Epithelial cell of prostate (primary cell): ENCODE measurements around the gene CFAP69.
"Not testable (repeated sequence)": the region's sequence is repeated elsewhere in the genome, so short reads cannot be mapped to it uniquely, and the experiment has no call there.

Experiments used
- DNase-seq: peaks from one replicate; pipeline ENCODE4 v3.0.0-alpha.2; 2011; ENCODE audit warnings: low read depth, low spot score
- H3K27ac ChIP-seq: fragments of 450-650 bp; 2 replicates; pipeline ENCODE4 v1.5.1; 2017; ENCODE audit warnings: mild to moderate bottlenecking

Gene CFAP69

DNA sequence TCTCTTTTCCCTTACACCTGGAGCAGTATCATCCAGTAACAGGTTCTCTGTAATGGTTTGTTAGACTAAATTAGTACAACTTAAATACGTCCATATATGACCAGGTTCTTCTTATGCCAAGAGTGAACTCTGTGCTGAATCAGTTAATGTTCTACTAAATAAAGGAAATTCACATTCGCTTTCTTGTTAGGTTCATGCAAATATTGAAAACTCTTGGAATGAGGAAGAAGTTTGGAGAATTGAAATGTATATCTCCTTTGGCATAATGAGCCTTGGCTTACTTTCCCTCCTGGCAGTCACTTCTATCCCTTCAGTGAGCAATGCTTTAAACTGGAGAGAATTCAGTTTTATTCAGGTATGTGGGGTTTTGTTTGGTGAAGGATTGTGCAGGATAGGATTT, 15.3 kb upstream of the CFAP69 start:
- DNase-seq, result no peak

DNA sequence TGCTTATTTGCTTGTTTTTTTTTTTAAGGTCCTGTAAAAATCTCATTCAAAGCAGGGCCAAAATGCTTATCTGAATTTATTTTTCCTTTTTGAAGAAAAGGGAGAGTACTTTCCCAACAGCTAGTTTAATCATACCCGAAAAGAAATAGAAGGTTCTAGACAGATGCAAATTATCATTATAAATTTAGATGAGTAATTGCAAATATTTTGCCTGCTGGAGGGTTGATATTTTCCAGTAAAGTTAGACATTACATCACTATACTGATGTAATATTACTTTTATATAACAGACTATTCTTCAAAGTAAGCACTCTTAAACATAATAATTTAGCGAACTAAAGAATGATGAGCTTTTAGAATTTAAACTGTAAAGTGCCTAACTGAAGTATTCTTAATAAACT, 14.1 kb upstream of the CFAP69 start:
- no peak overlapping the region for H3K27ac ChIP-seq
- DNase-seq, result no peak

More for the DNA sequence above, 15.3 kb upstream of the CFAP69 start:
- H3K27ac ChIP-seq, result no peak overlapping the region

DNA sequence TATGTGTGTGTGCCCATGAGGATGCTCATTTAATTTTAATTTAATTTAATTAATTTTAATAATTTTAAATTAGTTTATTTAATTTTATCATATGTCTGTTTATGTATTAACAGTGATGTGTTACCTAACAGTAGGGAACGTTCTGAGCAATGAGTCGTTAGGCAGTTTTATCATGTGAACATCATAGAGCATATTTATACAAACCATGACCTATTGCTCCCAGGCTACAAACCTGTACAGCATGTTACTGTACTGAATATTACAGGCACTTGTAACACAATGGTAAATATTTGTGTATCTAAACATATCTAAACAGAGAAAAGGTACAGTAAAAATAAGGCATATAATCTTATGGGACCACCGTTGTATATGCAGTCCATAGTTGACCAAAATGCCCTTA, 13.7 kb upstream of the CFAP69 start:
- H3K27ac ChIP-seq, result no peak overlapping the region
- DNase-seq, result no peak

DNA sequence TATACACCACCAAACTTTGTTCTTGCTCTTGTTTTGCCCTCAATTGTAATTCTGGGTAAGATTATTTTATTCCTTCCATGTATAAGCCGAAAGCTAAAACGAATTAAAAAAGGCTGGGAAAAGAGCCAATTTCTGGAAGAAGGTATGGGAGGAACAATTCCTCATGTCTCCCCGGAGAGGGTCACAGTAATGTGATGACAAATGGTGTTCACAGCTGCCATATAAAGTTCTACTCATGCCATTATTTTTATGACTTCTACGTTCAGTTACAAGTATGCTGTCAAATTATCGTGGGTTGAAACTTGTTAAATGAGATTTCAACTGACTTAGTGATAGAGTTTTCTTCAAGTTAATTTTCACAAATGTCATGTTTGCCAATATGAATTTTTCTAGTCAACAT, 12.5 kb upstream of the CFAP69 start:
- no peak overlapping the region for H3K27ac ChIP-seq
- DNase-seq, result no peak

DNA sequence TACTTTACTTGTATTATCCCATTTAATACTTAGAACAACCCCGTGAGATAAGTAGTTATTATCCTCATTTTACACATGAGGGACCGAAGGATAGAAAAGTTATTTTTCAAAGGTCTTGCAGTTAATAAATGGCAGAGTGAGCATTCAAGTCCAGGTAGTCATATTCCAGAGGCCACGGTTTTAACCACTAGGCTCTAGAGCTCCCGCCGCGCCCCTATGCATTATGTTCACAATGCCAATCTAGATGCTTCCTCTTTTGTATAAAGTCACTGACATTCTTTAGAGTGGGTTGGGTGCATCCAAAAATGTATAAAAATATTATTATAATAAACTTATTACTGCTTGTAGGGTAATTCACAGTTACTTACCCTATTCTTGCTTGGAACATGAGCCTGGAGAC, 11.4 kb upstream of the CFAP69 start:
- no peak for DNase-seq
- H3K27ac ChIP-seq, result no peak overlapping the region

DNA sequence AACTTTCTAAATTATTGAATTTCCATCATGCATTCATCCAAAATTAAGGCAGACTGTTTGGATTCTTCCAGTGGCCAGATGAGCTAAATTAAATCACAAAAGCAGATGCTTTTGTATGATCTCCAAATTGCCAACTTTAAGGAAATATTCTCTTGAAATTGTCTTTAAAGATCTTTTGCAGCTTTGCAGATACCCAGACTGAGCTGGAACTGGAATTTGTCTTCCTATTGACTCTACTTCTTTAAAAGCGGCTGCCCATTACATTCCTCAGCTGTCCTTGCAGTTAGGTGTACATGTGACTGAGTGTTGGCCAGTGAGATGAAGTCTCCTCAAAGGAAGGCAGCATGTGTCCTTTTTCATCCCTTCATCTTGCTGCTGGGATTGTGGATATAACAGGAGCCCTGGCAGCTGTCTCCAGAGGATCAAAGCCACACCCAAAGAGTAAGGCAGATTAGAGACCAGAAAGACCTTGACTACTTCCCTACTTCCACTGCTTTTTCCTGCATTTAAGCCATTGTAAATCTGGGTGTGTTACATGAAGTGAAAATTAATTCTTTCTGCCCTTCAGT, 8.2 kb upstream of the CFAP69 start:
- H3K27ac ChIP-seq, result no peak overlapping the region
- no peak for DNase-seq

DNA sequence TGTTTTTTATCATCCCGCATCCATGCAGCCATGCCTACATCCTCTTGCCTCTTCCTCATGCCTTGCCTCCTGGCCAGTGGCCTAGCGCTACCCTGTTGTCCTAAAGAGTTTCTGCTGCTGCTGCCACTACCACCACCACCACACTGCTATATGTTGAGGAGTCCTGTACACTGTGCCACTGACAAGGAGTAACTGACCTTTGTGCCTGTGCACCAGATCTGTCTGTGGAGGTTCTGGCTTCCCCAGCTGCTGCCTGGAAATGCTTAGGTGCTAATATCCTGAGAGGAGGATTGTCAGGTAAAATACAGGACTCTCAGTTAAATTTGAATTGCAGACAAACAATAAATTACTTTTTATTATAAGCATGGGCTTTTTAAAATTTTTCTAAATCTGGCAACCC, 7.0 kb upstream of the CFAP69 start:
- DNase-seq, result no peak
- H3K27ac ChIP-seq, result no peak overlapping the region

DNA sequence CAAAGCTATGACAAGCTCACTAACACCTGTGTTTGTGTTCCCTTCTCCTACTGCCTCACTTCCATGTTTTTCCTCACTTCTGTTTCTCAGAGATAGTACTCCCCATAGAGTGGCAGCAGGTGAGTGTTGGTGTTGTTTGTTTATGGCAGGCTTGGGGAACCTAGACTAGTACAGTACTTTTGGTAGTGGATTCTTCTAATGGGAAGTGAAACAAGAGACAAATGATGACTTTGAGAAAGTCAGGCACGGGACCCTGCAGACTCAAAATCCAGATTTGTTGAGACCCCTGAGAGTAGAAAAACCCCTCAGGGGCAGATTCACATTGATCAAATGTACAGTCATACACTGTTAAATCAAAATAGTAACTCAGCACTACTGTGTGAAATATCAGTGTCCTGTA, 6.4 kb upstream of the CFAP69 start:
- no peak for DNase-seq
- no peak overlapping the region for H3K27ac ChIP-seq

DNA sequence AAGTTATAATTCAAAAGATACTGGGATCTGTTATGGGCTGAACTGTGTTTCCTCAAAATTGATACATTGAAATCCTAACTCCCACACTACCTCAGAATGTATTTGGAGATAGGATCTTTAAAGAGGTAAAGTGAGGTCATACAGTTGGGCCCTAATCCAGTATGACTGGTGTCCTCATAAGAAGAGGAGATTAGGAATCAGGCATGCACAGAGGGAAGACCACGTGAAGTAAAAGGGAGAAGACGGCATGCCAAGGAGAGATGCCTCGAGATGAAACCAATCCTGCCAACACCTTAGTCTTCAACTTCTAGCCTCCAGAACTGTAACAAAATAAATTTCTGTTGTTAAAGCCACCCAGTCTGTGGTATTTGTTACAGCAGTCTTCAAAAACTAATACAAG, 5.9 kb upstream of the CFAP69 start:
- DNase-seq, result no peak
- H3K27ac ChIP-seq, result no peak overlapping the region

DNA sequence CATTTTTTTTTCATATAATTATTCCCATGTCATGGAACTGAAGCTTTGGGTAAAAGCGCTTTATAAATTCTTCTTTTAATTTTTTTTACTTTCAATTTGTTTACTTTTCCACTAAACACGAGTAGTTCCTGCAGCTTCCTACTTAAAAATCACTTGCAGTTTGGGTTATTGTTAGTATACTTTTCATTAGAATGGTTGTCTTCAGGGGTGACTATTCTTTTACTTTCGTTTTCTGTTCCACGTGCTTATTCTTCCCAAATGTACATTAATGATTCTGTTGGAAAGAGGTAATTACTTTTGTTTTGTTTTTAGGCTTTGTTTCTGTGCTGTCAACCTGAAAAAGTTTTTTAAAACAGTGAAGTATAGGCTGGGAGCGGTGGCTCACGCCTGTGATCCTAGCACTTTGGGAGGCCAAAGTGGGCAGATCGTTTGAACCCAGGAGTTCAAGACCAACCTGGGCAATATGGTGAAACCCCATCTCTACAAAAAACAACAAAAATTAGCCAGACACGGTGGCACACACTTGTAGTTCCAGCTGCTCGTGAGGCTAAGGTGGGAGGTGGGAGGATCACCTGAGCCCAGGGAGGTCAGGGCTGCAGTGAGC, 5.2 kb upstream of the CFAP69 start:
- no peak for DNase-seq
- no peak overlapping the region for H3K27ac ChIP-seq

DNA sequence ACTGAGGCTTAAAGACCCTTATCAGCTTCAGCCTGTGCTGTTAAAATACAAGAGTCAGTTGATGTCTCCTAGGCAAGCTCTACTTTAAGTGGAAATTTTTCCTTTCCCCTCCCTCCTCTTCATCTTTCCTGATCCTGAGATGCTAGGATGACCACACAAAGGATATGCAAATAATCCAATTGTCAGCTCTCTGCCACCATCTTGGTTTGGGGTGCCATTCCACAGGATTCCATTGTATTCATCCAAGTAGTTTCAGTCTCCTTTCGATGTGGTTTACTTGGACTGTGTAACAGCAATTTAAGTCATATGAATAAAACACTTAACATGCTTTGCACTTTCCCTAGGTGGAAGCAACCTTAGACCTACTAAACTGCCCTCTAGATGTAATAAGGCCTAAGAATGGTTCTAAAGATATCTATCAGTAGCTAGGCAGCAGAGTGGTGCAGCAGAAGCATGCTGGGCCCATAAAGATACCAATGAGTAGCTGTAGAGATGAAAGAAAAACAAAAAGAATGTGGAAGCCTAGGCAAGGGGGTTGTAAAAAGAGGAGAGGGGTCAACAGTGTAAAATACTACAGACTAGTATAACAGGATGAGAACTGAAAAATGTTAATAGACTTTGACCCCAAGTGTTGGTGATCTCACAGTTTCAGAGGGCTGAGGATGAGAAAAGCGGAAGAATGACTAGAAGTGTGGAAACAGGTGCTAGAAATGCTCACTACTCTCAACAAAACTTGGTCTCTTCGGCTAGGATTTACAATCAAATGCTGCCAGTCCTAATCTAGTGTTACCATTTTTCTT, 2.4 kb upstream of the CFAP69 start:
- H3K27ac ChIP-seq, result no peak overlapping the region
- DNase-seq, result no peak

DNA sequence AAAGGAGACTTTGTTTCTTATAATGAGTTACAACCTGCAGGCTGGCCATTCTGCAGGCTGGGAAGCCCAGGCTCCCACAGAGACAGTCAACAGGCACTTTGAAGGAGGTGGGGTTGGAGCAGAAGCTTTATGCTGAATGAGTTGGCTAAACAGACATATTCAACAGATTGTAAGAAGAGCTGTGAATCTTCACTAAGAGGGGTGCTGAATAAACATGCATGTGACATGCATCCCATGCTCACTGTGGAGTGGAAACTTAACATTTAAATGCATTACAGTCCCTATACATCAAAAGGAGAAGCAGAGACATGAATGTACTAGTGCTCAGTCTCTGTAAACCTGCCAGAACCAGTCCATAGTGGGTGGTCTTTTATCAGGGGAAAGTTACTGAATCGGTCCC, 1.4 kb upstream of the CFAP69 start:
- H3K27ac ChIP-seq, result no peak overlapping the region
- no peak for DNase-seq

DNA sequence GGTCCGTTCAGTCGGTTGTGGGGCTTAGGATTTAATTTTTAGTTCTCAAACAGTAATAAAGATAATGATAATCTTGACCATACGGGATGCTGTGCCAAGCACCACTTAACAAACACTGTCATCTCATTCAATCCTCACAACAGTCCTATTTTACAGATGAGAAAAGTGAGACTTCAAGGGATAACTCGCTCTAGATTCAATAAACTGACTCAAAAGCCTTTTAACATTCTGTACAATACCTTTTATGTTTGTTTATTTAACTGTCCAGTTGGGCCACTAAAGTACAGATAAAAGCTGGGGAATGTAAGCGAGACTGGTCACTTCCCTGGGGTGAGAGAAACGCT, 437 bp upstream of the CFAP69 start:
- no peak for DNase-seq
- no peak overlapping the region for H3K27ac ChIP-seq

DNA sequence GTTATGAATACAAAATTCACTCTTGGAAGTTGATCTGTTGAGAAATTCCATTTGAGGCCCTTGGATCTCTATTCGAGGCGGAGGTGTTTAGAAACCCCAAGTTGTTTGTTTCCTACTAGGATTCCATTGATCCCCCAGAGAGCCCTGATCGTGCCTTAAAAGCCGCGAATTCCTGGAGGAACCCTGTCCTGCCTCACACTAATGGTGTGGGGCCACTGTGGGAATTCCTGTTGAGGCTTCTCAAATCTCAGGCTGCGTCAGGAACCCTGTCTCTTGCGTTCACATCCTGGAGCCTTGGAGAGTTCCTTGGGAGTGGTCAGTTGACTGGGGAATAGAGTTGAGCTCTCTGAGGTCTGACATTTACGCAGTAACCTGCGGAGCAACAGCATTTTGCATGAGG, 1.2 kb downstream of the CFAP69 start:
- no peak for DNase-seq
- no peak overlapping the region for H3K27ac ChIP-seq

DNA sequence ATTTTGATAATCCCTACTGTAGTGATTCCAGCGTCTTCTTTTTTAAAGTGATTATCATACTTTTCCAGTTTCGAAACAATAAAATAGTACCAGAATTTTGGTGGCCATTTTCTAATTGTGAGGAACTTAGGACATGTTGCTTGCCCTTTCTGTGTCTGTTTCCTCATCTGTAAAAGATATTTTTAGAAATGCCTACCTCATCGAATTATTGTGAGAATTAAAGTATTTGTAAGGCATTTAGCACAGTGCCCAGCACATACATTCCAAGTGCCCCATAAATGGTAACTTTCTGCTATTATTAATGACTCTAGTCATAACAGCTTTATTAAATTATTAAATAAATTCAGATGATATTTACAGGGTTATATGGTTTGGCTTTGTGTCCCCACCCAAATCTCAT, 3.7 kb downstream of the CFAP69 start:
- H3K27ac ChIP-seq, result no peak overlapping the region
- no peak for DNase-seq

DNA sequence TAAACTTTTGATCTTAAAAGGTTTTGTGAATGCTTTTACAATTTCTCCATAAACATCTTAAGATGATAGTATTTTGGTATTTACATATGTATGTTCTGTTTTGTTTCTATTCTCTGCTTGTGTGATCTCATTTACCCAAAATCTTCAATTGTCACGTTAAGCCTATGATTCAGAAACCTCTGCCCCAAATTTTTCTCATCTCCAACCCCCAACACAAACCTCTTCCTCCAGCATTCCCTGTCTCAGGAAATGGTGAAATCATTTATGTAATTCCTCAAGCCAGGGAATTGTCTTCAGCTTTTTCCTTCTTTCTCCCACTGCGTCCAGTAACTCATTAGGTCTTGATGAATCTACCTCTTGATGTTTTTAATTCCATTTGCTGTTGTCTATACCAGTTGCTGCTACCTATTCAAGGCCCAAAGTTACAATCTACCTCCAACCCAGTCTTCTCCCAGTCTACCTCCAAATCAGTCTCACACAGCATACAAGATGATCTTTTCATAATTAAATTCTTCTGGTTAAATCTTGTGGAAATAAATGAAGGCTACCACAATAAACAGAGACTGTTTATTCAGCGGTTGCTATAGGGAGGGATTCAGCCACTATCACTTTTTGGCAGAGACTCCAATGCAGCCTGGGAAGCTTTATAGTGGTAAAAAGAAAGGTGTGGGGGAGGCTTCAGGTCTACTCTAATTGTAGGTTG, 5.8 kb downstream of the CFAP69 start:
- no peak overlapping the region for H3K27ac ChIP-seq

DNA sequence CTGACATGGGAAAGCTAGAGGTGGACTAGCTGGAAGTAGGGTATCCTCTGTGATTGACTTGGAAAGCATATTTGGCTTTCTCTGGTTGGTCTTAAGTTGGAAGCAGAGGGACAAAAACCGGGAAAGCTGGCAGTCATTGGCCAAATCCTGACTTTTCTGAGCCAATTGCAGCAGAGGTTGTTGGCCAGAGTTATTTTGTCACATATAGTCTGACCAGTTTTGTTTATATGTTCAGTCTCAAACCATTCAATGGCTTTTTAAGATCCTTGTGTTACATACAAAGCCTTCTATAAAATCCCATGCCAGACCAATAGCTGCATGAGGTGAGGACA, 6.3 kb downstream of the CFAP69 start:
- H3K27ac ChIP-seq, result no peak overlapping the region
- no peak for DNase-seq

More for the DNA sequence above, 5.8 kb downstream of the CFAP69 start:
- no peak for DNase-seq

DNA sequence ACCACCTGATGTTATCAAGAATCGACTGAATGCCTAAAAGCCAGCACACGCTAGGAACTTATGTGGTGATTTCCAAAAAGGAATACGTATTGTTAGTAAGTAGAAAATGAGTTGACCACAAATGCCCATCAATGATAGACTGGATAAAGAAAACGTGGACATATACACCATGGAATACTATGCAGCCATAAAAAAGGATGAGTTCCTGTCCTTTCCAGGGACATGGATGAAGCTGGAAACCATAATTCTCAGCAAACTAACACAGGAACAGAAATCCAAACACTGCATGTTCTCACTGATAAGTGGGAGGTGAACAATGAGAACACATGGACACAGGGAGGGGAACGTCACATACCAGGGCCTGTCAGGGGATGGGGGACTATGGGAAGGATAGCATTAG, 11.0 kb downstream of the CFAP69 start:
- not testable (repeated sequence) for H3K27ac ChIP-seq, DNase-seq

DNA sequence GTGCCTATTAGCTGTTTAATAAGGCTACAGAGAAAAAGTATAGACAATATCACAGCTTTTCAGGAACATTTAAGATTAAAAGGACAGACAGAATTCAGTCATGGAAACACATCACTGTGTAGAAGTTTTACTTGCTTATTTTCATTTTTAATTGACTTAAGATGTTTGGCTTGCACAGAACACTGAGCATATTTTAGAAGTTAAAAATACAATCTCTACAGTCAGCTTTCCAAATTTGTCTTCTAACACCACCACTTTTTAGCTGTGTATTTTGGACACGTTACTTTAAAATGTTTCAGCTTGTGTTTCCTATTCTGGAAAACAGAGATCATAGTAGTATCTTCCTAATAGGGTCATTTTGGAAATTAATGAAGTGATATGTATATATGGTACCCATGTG, 11.8 kb downstream of the CFAP69 start:
- H3K27ac ChIP-seq, result no peak overlapping the region
- no peak for DNase-seq

DNA sequence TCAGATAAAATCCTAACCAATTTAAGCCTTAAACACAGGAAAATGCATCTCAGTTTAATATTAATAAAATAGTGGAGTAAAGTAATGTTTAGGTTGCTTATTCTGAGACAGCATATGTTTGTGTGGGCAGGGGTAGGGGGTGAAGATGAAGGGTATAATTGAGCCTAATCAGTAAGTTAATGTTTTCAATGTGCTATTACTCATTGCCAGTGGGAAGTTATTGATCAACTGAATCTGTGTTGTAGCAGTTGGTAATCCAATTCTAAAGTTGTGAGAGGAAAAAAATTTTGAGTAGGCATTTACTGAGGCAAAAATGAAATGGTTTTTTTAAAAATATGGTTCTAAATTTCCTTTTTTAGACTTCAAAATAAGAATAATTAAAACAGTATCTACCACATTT, 16.5 kb downstream of the CFAP69 start:
- DNase-seq, result no peak
- H3K27ac ChIP-seq, result no peak overlapping the region

DNA sequence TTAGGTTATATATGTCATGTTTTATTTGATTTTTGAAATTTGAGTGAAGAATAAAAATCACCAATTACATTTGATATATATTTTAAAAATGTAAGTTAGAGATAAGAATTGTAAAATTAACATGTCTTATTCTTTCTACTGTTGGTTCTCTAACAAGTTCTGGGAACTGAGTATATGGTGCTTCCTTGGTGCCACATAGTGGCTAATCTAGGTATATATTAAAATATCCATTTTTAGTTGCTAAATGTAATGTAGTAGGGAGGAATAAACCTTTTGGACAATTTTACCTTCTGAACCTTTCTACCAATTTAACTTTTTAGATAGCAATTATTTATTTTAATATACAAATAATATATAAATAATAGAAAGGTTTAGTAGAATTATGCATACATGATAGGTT, 17.5 kb downstream of the CFAP69 start:
- H3K27ac ChIP-seq, result no peak overlapping the region
- DNase-seq, result no peak

DNA sequence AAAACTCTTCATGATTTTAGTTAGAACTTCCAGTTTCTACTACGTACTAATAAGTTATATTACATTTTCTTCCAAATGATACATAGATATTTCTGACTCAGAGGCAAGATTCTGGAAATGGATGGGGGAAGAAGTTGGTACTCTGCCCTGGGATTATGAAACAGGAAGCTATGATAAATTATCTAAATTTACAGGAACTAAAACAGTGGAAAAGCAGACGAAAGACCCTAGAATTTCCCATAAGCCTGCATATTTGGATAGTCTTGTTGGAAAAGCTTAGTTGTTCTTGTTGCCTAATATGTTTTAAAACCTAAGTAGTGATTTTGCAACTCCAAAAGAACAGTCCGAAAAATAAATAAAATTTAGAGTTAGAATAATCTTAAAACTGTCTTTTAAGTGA, 21.8 kb downstream of the CFAP69 start:
- DNase-seq, result no peak
- no peak overlapping the region for H3K27ac ChIP-seq
